CD4-positive, alpha-beta T cell treated with Interleukin-17A for 1 hour (primary cell): ENCODE results near the gene UBE4B.
"Not testable (repeated sequence)": the region's sequence is repeated elsewhere in the genome, so short reads cannot be mapped to it uniquely, and the experiment has no call there.

Experiments
- DNase-seq: peaks from one replicate; pipeline ENCODE4 v3.0.0-alpha.2; 2020

The UBE4B gene

DNA sequence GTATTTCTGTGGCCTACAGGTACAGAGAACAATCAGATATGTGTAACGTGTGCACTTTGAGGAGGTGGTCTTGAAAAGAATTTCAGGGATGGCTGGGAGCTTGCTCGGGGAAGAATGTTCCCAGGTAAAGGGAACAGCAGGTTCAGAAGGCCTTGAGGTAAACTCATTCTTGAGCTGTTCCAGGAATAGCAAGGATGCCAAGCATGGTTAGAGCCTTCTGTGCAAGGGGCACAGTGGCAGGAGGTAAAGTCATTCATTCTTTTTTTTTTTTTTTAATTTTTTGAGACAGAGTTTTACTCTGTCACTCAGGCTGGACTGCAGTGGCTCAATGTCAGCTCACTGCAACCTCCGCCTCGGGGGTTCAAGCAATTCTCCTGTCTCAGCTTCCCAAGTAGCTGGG, 10.0 kb downstream of the UBE4B start:
- no peak for DNase-seq

GRCh38 chr1:10045480-10046355, 13.0 kb downstream of the UBE4B start:
- DNase-seq = no peak

DNA sequence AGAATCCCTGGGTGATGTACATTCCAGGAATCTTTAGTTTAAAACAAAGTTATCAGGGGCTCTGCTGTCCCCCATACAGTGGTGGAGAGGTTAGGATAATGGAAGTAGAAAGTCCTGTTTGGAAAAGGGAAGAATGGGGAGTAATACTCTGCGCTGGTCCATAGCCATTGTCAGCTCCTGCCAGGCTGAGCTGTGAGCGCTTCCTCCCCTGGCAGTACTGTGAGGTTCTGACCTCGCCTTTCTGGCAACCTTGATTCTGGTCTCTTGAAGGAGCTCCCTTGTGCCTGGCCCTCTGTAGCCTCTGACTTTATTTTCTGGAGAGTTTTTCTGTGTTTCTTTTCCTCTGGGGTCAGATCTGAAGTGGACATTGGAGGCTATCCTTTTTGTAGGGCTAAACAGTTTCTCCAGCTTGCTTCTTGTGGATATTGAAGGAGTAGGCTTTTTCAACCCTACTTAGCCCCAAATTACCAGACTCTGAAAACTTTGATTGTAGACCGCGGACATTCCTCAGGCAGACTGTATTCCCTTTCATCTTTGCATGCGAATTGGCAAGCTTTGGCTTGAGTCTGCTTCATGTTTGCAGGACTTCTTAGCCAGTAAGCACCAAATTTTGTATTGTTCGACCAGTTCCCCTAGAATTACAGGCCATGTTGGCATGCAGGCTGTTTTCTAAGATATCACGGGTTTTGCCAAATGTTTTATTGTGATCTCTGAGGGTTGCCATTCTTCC, 13.8 kb downstream of the UBE4B start:
- no peak for DNase-seq

DNA sequence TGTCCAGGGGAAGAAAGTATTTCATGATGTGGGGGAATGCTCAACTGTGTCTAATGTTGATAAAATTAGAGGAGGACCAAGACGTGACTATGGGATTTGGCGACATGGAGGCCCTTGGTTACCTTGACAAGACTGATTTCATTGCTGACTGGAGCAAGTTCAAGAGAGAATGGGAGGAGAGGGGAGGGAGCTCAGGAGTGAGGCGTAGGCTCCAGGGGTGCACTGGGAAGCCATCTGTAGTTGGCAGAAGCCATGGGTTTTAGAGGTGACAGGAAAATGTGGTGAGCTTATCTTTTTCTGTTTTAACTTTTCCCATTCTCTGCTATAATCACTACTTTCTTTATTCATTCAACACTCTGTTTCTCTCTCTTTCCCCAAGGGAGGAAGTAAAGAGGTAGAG, 15.8 kb downstream of the UBE4B start:
- DNase-seq = no peak

- no peak for DNase-seq
These were observed 17.9 kb downstream of the UBE4B start for GRCh38 chr1:10050611-10051010.

DNA sequence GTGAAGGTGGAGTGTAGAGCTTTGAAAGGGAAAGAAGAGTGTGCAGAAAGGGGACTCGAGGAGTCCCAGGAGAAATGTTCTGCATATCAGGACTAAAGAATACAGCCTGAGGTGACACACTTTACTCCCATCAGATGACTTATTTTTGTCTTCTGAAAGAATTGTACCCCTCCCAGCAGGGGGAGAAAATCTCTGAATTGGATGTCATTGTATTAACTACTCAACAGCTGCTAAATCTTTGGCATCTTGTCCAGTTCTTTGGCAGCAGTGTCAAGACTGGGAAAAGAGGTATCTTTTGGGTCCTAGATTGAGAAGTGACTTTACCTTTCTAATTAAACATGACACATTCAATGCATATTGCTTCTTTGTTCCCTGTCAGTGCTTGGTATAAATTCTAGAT, 18.9 kb downstream of the UBE4B start:
- DNase-seq = no peak

DNA sequence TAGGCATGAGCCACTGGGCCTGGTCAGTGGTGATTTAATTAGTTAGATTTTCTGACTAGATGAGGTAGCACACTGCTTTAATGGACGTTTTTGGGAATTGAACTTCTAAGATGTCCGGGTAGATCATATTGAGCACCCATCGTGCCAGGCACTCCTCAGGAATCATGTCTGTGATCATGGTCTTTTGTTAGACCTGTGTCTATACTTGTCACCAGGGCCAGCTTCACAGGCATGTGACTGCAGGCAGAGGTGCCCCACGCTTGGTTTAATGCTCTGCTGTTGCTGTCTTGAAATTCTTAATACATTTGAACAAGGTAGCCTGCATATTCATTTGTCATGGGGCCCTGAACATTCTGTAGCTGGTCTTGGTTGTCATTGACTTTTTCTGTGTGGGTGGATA, 19.6 kb downstream of the UBE4B start:
- no peak for DNase-seq

GRCh38 chr1:10054465-10054864, 21.7 kb downstream of the UBE4B start:
- no peak for DNase-seq

DNA sequence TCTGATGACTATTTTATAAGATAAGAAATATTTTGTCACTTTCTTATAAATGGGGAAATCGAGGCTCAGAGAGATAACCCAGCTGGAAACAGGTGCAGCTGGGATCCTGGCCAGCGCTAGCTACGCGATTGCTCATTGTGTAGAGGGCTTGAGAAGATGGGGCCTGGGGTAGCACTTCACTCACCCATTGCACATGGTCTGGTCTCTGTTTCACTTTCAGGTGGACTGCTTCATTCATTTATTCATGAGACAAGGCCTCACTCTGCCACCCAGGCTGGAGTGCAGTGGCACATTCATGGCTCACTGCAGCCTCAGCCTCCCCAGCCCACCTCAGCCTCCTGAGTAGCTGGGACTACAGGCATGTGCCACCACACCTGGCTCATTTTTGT, 23.8 kb downstream of the UBE4B start:
- DNase-seq = no peak

DNA sequence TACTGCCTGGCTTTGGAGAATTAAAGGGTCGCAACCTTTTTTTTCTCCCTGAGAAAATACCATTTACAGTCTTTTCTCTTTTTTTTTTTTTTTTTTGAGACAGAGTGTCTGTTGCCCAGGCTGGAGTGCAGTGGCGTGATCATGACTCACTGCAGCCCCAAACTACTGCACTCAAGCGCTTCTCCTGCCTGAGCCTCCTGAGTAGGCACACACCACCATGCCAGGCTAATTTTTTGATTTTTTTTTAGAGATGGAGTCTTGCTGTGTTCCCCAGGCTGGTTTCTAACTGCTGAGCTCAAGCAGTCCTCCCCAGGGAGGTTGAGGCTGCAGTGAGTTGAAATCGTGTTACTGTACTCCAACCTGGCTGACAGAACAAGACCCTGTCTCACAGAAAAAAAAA, 24.6 kb downstream of the UBE4B start:
- no peak for DNase-seq

DNA sequence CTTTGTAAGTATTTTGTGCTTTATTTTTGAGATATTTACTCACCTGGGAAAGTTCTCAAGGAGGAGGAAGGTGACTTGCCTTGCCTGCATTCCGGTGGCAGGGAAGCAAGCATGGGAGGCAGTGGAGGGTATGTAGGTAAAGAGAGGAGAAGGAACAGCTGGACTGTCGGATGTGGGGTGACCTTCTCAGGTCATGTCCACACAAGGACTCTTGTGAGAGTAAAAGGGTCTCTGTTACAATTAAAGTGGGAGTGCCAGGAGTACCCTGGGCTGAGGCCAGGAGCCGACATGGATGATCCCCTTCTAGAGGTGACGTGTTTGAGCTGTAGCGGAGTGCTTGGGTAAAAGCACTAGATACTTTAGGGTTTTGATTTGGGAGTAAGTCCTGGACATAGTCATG, 25.0 kb downstream of the UBE4B start:
- no peak for DNase-seq

DNA sequence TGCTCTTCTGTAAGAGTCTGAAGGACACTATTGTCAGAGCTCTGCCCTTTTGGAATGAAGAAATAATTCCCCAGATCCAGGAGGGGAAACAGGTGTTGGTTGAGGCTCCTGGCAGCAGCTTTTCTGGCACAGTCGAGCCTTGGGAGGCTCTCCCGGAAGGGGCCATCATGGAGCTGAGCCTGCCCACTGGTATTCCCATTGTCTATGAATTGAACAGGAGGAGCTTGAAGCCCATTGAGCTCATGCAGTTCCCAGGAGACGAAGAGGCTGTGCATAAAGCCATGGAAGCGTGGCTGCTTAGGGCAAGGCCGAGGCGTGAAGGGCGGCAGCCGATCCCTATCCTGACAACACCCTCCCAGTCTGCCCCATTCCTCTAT, 26.6 kb downstream of the UBE4B start:
- DNase-seq = no peak

DNA sequence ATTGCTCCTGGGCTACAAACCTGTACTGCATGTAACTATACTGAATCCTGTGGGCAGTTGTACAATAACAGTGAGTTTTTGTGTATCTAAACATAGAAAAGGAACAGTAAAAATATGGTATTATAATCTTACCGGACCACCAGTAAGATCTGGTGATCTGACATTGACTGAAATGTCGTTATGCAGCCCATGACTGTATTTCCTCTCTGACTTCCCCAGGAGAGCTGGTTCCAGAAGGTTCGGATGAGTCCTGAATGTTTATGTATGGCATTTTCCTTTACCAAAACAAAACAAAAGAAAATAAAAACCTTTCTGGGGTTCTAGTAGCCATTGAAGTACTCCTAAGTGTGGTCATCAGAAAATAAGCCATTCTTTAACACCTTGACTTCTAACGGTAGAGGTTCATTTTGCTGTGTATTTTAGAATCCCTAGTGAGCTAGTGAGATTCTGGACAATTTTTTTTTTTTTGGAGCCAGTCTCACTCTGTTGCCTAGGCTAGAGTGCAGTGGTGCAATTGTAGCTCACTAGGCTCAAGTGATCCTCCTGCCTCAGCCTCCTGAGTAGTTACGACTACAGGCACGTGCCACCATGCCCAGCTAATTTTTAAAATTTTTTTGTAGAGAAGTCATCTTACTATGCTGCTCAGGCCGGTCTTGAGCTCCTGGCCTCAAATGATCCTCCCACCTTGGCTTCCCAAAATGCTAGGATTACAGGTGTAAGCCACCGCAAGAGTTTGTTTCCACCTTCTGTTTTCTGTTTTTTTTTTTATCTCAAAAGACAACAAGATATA, 27.7 kb downstream of the UBE4B start:
- DNase-seq = no peak

- DNase-seq = no peak
These were observed 28.5 kb downstream of the UBE4B start for GRCh38 chr1:10061276-10061675.

DNA sequence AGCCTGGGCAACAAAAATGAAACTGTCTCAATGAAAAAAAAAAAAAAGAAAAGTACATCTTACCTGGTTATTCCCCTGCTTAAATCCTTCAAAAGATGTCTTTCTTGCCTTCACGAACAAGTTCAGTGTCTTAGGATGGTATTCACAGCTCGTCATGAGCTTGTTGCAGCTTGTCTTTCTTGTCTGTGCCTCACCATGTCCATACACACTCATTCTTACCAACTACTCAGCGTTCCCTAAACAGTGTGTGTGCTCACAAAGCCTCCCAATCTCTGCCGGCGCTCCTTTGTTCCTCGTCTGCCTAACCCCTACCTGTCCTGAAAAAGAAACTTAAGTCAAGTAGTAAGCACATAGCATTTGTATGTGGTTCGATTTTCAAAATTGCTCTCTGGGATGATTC, 31.1 kb downstream of the UBE4B start:
- no peak for DNase-seq

DNA sequence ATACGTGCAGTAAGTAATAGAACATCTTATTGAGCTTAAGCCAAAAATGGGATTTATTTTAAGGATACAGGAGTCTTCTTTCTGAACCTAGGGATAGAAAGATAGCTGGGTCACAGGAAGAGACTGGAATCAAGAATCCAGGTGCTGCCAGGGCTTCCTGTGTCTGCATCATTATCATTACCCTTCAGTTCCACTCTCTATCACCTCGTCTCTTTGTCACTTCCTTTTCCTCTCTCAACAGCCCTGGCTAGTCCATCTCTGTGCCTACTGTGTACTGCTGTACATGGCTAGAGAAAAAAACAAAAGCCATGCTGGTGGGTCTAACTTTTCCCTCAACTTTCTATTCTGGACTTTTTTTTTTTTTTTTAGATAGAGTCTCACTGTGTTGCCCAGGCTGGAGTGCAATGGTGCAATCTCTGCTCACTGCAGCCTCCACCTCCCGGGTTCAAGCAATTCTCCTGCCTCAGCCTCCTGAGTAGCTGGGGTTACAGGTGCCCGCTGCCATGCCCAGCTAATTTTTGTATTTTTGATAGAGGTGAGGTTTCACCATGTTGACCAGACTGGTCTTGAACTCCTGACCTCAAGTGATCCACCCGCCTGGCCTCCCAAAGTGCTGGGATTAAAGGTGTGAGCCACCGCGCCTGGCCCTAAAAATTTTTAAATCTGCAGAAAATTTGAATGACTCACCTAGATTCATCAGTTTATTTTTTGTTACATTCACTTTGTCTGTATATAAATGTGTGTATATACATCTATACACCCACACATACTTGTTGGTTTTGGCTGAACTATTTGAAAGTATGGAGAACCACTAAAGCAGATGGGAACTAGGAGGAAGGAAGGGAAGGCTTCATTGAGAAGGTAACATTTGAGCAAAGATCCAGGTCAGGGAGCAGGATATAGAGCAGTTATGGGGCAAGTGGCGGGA, 31.9 kb downstream of the UBE4B start:
- no peak for DNase-seq

GRCh38 chr1:10065344-10065685, 32.6 kb downstream of the UBE4B start:
- no peak for DNase-seq

DNA sequence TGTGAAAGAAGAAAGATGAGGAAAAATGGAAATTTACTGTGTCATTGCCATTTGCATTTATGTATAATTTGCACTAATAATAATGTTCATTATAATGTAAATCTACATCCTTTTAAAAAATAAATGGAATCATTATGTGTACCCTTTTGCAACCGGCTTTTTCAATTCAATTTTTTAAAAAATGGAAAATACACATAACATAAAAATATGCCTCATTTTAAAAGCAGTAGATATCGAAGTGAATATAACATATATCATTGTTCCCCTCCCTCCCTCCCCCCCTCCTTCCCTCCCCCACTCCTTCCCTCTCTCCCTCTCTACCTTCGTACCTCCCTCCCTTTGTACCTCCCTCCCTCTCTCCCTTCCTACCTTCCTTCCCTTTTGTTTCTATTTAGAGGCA, 33.0 kb downstream of the UBE4B start:
- no peak for DNase-seq

DNA sequence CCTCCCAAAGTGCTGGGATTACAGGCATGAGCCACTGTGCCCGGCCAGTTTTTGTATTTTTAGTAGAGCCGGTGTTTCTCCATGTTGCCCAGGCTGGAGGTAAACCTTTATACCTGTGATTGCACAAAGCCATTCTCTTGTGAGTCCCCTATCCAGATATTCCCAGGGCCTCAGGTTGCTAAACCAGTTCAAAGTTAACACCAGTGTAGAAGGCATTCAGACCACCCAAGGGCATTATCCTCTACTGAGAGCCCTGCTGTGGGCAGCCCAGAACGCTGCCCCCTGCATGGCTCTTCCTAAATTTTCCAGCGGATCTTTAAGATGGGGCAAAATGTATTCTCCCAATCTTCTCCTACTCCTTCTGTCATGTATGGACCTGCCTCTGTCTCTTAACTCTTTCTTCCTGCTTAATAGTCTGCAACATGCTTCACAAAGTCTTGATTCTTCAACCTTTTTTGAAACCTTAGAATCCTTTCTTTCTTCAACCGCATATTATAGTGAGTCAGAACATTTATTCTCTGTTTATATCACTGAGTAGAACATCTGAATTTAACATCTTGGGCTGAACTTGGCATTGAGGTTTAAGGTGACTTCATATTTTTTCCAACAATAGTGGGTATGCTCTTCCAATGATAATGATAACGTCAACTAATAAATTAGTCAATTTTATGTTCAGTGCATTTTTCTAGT, 36.0 kb downstream of the UBE4B start:
- no peak for DNase-seq

- no peak for DNase-seq
These were observed 37.4 kb downstream of the UBE4B start for GRCh38 chr1:10070206-10070605.

- no peak for DNase-seq
These were observed 38.9 kb downstream of the UBE4B start for GRCh38 chr1:10071640-10072039.

DNA sequence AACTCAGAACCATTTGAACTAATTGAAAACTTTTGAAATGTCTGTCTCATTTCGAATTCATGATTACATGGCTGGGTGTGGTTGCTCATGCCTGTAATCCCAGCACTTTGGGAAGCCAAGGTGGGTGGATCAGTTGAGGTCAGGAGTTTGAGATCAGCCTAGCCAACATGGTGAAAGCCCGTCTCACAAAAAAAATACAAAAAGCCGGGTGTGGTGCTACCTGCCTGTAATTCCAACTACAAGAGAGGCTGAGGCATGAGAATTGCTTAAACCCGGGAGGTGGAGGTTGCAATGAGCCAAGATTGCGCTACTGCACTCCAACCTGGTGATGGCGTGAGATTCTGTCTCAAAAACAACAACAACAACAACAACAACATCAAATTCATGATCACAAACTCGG, 40.6 kb downstream of the UBE4B start:
- DNase-seq = not testable (repeated sequence)
